ENCODE measurements around the gene PBOV1.
"Not testable (repeated sequence)": the region's sequence is repeated elsewhere in the genome, so short reads cannot be mapped to it uniquely, and the experiment has no call there.

Gene PBOV1

GRCh38 chr6:138237463-138237862 lies 19.2 kb upstream of the PBOV1 start:
- no peak for DNase-seq

DNA sequence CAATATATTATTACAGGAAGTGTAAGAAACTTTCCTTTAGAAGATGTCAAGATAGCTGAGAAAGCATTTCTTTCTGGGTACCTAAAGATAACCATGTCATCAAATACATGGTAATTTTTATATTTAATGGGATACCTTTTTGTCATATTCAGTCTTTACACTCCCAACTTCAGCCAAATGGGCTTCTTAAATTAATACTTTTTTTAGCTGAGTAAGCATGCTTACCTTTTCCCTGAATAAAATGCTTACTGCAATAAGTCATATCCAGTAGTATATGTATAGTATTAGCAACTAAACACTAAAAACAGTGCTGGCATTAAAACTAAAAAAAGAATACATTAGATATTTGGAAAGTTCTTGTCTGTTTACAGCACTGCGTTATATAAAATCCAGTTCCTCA lies 17.4 kb upstream of the PBOV1 start:
- no peak for DNase-seq

DNA sequence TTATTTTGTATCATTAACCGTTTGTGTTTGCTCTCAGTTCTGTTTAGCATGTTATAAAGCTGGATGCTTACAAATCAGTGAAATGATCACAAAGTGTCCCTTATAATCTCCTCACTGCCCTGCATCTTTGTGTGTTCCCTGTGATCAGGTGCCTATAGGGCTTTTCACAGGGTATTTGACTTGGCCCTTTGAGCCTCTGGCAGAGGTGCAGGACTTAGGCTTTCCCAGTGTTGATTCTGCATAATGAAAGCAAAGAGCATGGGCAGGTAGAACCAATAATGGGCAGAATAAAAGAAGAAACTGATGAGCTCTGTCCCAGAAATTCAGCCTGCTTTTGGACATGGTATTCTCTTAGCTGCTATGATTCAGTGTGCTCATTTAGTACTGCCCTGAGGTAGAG lies 16.9 kb upstream of the PBOV1 start:
- no peak for DNase-seq

DNA sequence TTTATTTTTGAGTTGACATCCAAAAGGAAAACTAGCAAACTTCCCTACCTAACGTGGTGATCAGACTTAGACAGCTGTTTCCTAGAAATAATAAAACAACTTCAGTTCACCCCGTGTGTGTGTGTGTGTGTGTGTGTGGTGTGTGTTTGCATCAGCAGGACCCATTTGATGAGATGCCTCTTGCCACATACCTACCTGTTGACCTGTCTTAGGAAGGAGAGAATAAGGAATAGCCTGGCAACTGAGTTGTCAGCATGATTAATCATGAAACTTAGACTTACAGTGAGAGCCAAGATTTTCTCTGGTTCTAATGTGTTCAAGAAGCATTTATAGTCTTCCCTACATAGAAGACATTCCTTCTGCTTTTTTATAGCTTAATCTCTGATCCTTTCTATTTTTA lies 16.1 kb upstream of the PBOV1 start:
- no peak for DNase-seq

DNA sequence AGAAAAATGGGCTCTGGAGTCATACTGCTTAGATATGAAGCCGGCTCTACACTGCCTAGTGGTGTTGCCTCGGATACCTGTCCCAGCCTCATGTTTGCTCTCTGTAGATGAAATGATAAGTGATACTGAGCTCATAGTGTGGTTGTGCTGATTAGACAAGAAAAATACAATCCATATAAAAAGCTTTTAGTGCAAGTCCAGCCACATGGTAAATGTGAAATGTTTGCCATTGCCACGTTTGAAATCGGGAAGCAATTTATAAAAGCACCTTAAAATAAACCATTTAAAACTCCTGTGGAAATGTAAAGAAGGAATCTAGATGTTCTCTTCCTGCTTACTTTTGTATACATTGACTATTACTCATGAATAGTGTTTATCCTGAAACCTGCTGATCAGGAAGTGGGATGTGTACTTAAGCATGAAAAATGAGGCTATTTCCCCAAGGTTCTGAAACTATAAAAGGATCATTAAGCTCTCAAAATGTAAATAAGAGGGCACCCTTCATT lies 13.1 kb upstream of the PBOV1 start:
- DNase-seq, result no peak

DNA sequence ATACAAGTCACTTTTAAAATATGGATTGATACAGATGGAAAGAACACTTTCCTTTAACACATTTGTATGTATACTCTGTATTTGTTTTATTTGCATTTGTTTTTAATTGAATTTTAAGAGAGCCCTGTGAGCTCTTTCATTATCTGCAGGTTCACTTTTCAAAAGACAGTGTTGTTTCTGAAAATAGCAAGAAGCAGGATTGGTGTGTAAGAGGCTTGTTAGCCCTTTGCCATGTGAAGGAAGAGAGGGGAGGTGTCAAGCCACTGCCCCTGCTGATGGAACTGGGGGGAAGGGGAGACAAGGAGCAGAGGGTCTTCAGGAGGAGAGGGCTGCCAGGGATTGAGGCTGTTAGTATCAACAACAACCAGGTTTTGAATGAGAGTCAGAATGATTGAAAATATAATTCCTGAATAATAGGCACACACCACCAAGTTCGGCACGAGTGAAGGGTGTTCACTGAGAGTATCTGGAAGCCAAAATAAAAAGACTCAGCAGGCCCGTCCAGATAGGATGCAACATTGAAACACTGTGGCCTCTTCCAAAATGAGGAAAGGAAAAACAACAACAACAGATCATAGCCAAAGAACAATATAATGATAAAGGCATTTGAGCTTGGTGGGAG lies 12.6 kb upstream of the PBOV1 start:
- no peak for DNase-seq

DNA sequence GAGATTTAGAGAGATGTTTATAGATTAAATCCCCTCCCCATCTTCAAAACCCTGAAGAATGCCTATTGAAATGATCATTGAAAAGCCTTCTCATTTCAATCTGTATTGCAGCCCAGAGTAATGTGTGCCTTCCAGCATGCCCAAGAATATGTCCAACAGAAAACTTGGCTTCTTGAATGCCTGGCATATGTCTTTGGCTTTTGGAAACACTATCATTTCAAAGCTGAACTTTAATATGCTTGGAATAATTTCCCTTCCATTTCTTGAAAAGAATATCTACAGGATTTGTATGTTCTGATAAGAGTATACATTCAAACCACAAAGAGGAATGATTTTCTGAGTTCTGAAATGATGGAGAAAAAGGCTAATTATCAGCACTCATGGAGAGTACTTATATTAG lies 11.9 kb upstream of the PBOV1 start:
- no peak for DNase-seq

DNA sequence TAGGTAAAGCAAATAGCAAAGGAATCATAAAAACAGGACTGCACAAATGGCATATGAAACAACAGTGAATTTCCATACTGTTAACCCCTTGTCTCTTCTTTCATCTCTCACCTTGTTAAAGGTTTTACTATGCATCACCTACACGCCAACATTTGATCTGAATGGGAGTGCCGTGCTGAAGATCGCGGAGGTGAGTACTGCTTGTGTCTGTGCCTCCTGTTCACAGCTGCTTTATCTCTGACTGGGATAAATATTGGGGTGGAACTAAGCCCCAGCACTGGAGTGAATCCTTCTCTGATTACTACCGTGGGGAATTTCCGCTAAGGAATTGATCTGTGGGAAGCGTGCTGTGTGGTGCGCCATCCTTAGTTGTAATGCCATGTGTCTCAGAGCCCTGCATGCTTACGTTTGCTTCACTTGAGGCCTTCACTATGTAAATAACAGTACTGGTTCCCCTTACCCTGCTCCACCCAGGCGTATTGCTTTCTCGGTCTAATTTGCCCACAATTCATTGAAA lies 11.4 kb upstream of the PBOV1 start:
- no peak for DNase-seq

DNA sequence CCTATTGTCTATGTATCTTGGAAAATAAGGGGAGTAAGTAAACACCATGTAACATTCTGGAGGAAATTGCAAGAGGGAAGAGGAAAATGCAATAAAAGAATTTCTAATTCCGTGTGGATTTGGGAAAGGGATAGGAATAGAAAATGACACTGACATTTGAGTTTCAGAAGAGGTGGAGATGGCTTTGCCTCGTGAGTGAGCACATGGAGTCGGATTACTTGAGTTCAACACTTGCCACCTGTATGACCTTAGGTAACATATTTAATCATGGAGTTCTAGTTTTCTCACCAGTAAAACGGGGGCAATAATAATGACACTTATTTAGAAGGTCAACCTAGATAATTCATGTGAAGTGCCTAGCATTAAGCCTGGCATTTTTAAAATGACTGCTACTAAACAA lies 10.8 kb upstream of the PBOV1 start:
- DNase-seq, result no peak

- DNase-seq, result no peak
Measured at GRCh38 chr6:138227316-138227781, 9.1 kb upstream of the PBOV1 start.

DNA sequence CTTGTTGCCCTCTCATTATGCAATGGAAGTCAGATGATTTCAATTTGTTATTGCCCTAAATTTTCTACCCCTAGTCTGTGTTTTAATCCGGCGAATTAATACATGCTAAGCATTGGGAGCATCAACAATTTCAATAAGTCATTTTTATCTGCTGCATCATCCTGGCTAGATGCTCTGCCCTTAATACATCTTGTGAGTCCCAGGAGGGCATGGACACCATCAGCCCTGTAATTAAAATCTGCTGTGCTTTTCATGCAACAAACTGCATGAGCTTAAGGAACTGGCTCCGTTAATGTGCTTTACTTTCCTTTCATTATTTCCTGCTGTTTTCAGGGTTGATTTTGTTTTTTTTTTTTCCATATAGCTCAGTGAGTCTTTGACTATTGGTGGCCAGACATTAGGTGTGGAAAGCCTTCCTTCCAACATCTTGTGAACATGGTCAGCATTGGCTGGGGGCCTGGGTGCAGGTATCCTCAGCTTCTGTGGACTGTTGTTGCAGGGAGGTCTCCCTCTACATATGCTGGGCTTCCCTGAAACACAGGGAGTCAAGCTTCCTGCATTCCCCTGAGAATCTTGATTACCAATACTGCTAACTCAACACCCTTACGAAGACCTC lies 8.5 kb upstream of the PBOV1 start:
- no peak for DNase-seq

GRCh38 chr6:138225953-138226352 lies 7.7 kb upstream of the PBOV1 start:
- DNase-seq, result no peak

- no peak for DNase-seq
Measured at GRCh38 chr6:138222901-138223546, 4.7 kb upstream of the PBOV1 start.

DNA sequence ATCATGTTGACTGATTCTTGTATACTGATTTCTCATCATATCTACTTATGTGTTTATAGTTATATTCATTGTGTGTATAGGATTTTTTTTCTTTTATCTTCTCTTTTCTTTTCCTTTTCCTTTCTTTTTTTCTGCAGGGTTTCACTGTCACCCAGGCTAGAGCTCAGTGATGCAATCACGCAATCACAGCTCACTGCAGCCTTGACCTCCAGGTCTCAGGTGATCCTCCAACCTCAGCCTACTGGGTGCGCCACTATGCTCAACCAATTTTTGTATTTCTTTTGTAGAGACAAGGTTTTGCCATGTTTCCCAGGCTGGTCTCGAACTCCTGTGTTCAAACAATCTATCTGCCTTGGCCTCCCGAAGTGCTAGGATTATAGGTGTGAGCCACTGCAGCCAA lies 1.6 kb upstream of the PBOV1 start:
- no peak for DNase-seq

- DNase-seq, result no peak
Measured at GRCh38 chr6:138219398-138219797, 1.1 kb upstream of the PBOV1 start.

GRCh38 chr6:138215093-138215782 lies 3.1 kb downstream of the PBOV1 start:
- no peak for DNase-seq

DNA sequence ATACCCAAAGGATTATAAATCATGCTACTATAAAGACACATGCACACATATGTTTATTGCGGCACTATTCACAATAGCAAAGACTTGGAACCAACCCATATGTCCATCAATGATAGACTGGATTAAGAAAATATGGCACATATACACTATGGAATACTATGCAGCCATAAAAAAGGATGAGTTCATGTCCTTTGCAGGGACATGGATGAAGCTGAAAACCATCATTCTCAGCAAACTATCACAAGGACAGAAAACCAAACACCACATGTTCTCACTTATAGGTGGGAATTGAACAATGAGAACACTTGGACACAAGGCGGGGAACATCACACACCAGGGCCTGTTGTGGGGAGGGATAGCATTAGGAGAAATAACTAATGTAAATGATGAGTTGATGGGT lies 5.8 kb downstream of the PBOV1 start:
- DNase-seq, result not testable (repeated sequence)

GRCh38 chr6:138211601-138212000 lies 6.7 kb downstream of the PBOV1 start:
- DNase-seq, result no peak

GRCh38 chr6:138211048-138211581 lies 7.2 kb downstream of the PBOV1 start:
- DNase-seq, result no peak

GRCh38 chr6:138206862-138207261 lies 11.4 kb downstream of the PBOV1 start:
- no peak for DNase-seq

- DNase-seq, result no peak
Measured at GRCh38 chr6:138205437-138206094, 12.7 kb downstream of the PBOV1 start.

DNA sequence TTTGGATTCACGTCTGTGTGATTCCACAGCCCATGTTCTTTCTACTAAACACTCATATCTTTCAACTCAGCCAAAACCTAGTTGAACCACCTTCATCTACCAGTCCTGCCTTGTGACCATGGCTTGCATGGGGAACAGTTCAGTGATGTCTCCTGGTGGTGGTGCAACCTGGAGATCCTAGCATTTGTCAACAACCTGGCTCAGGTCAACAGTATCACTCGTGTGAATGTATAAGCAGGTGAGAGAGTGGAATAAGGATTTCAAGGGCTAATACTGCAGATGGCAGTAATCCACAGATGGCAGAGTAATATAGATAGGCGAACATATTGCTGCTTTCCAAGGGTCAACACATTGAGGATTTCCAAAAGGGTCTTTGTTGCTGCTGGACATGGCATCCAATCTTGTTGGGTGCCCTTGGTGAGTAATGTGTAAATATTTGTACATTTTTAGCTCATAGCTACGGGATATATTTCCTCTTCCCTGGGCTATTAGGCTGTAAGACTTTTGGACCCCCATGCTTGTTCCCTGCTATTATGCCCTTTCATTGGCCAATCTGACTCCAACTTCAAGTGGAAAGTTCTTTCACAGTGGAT lies 13.4 kb downstream of the PBOV1 start:
- no peak for DNase-seq
